AG04450 (cell line): ENCODE data around the gene C6orf58. TPM values are rescaled to one million over a fixed set of nuclear protein-coding genes. Genes with fewer than 3 reads are reported as not detected.
A peak's percentile ranks its signal among the peaks of the same experiment; 100 is the strongest.

ENCODE experiments used
- CTCF ChIA-PET: fragments of 300-600, 350-600 bp; formaldehyde crosslinking; extraction: SDS; loops from one replicate; lab custom pipeline; 2022; ENCODE audit warnings: antibody characterized with exemption, inconsistent platforms; lab: Charles Lee
- POLR2A ChIA-PET: fragments of 350-600 bp; formaldehyde crosslinking; extraction: SDS; loops from one replicate; lab custom pipeline; 2021; ENCODE audit warnings: antibody characterized with exemption, inconsistent platforms; lab: Yijun Ruan, JAX
- DNase-seq: peaks from one replicate; pipeline ENCODE4 v3.0.0-alpha.2; 2011; ENCODE audit warnings: low read depth, low spot score
- H3K27ac ChIP-seq: one replicate; pipeline ENCODE4 v1.5.1; 2012; ENCODE audit warnings: low read depth, low read length, control low read depth
- H3K27me3 ChIP-seq: one replicate; pipeline ENCODE4 v1.6.0; 2012; ENCODE audit warnings: low read length; ENCODE audit not compliant: control insufficient read depth, insufficient read depth
- H3K4me3 ChIP-seq: 2 replicates; pipeline ENCODE4 v1.5.1; 2011; ENCODE audit warnings: mild to moderate bottlenecking, low read depth, low read length, control low read depth
- H3K9me3 ChIP-seq: 2 replicates; pipeline ENCODE4 v1.5.1; 2012; ENCODE audit warnings: low read length; ENCODE audit not compliant: control insufficient read depth, insufficient read depth
- CTCF ChIP-seq: IDR thresholded peaks from 2 replicates; pipeline ENCODE4 v1.5.1; 2011; ENCODE audit warnings: low read depth, low read length, control low read depth, inconsistent platforms
- polyA plus RNA-seq: library from polyadenylated mRNA; depleted of rRNA; stranded (reverse); fragments of >200 nt; gene quantifications from 2 replicates; pipeline ENCODE4 v1.2.3, GENCODE V29; 2011

Gene C6orf58
- polyA plus RNA-seq, 1 experiment: 0.12 TPM

GRCh38 chr6:127547215-127547614 is 29.8 kb upstream of the C6orf58 start:
- Histone ChIP-seq H3K9me3 (no peaks in the 10 kb centered on the region), H3K27me3 (no peaks in the 10 kb centered on the region), H3K4me3 (no peak overlapping the region), H3K27ac (no peak overlapping the region)
- DNase-seq: no peak
- POLR2A ChIA-PET: no interaction called here
- peak; percentile 30; the same call in 1 of the 2 replicates for TF ChIP-seq CTCF
- CTCF ChIA-PET: interaction anchor here (0.6 to 2.2 kb wide), 7 partner anchors 8 to 735 kb away, joined by 3 to 11 read pairs (median 4); no protein-coding TSS in a partner anchor

- Histone ChIP-seq H3K27me3 (no peaks in the 10 kb centered on the region), H3K9me3 (no peaks in the 10 kb centered on the region), H3K27ac (no peak overlapping the region), H3K4me3 (no peak overlapping the region)
- ChIA-PET POLR2A (no interaction called here), CTCF (interaction anchor here (0.7 to 1.8 kb wide), 10 partner anchors 8 to 245 kb away, joined by 3 to 12 read pairs (median 5); no protein-coding TSS in a partner anchor)
- TF ChIP-seq CTCF: peak; percentile 41
- no peak for DNase-seq
These were observed 28.9 kb upstream of the C6orf58 start for GRCh38 chr6:127547904-127548649.

- H3K4me3 ChIP-seq: no peak overlapping the region
- no peaks in the 10 kb centered on the region for H3K9me3 ChIP-seq
- CTCF ChIA-PET: no interaction called here
- H3K27ac ChIP-seq: no peak overlapping the region
- no peak for DNase-seq
- TF ChIP-seq CTCF: no peak
- H3K27me3 ChIP-seq: no peaks in the 10 kb centered on the region
- POLR2A ChIA-PET: no interaction called here
These were observed 26.6 kb upstream of the C6orf58 start for GRCh38 chr6:127550403-127550802.

GRCh38 chr6:127554435-127555006 is 22.5 kb upstream of the C6orf58 start:
- CTCF ChIA-PET: interaction anchor here (0.6 to 1.9 kb wide), 4 partner anchors 11 to 135 kb away, joined by 3 to 14 read pairs (median 3); no protein-coding TSS in a partner anchor
- no peak overlapping the region for H3K27ac ChIP-seq
- TF ChIP-seq CTCF: peak; percentile 57
- POLR2A ChIA-PET: no interaction called here
- H3K4me3 ChIP-seq: no peak overlapping the region
- no peaks in the 10 kb centered on the region for H3K9me3 ChIP-seq
- DNase-seq: no peak
- no peaks in the 10 kb centered on the region for H3K27me3 ChIP-seq

GRCh38 chr6:127561660-127562059 is 15.3 kb upstream of the C6orf58 start:
- Histone ChIP-seq H3K27me3 (no peaks in the 10 kb centered on the region), H3K4me3 (no peak overlapping the region), H3K9me3 (no peaks in the 10 kb centered on the region), H3K27ac (no peak overlapping the region)
- no peak for TF ChIP-seq CTCF
- ChIA-PET CTCF (no interaction called here), POLR2A (no interaction called here)
- DNase-seq: no peak
